HG03378 (cell line): ENCODE measurements around the gene GRK3.
"Not testable (repeated sequence)": the region's sequence is repeated elsewhere in the genome, so short reads cannot be mapped to it uniquely, and the experiment has no call there.

Experiments used
- ATAC-seq: cut with Tn5 transposase; IDR thresholded peaks from one replicate; pipeline ENCODE4 v1.9.1; 2021; ENCODE audit warnings: mild to moderate bottlenecking, moderate library complexity; ENCODE audit not compliant: unreplicated experiment

Gene GRK3

GRCh38 chr22:25623851-25624250 lies 59.4 kb downstream of the GRK3 start:
- no peak for ATAC-seq

- no peak for ATAC-seq
These were observed 60.0 kb downstream of the GRK3 start for GRCh38 chr22:25624476-25624875.

GRCh38 chr22:25625747-25626623 lies 61.5 kb downstream of the GRK3 start:
- not testable (repeated sequence) for ATAC-seq

GRCh38 chr22:25626624-25626990 lies 62.1 kb downstream of the GRK3 start:
- ATAC-seq = no peak

GRCh38 chr22:25627271-25627852 lies 62.9 kb downstream of the GRK3 start:
- ATAC-seq = no peak

- ATAC-seq = no peak
These were observed 64.0 kb downstream of the GRK3 start for GRCh38 chr22:25628494-25628893.

- ATAC-seq = no peak
These were observed 65.1 kb downstream of the GRK3 start for GRCh38 chr22:25629613-25630012.

GRCh38 chr22:25630447-25630846 lies 66.0 kb downstream of the GRK3 start:
- ATAC-seq = no peak

GRCh38 chr22:25636323-25636722 lies 71.8 kb downstream of the GRK3 start:
- no peak for ATAC-seq

- ATAC-seq = no peak
These were observed 72.6 kb downstream of the GRK3 start for GRCh38 chr22:25637032-25637431.

GRCh38 chr22:25637672-25638071 lies 73.2 kb downstream of the GRK3 start:
- ATAC-seq = no peak

GRCh38 chr22:25638638-25639037 lies 74.2 kb downstream of the GRK3 start:
- ATAC-seq = no peak

GRCh38 chr22:25641650-25642049 lies 77.2 kb downstream of the GRK3 start:
- ATAC-seq = no peak

- no peak for ATAC-seq
These were observed 78.9 kb downstream of the GRK3 start for GRCh38 chr22:25643232-25644000.

- no peak for ATAC-seq
These were observed 79.6 kb downstream of the GRK3 start for GRCh38 chr22:25644122-25644521.

GRCh38 chr22:25645266-25645665 lies 80.8 kb downstream of the GRK3 start:
- no peak for ATAC-seq

GRCh38 chr22:25645964-25646363 lies 81.5 kb downstream of the GRK3 start:
- no peak for ATAC-seq

- ATAC-seq = no peak
These were observed 86.4 kb downstream of the GRK3 start for GRCh38 chr22:25650833-25651232.

- no peak for ATAC-seq
These were observed 87.0 kb downstream of the GRK3 start for GRCh38 chr22:25651332-25652085.

- ATAC-seq = no peak
These were observed 90.2 kb downstream of the GRK3 start for GRCh38 chr22:25654676-25655075.

GRCh38 chr22:25655371-25655935 lies 91.0 kb downstream of the GRK3 start:
- no peak for ATAC-seq
